Endodermal cell (in vitro differentiated cells): ENCODE results near the gene KRT74. TPM values are rescaled to one million over a fixed set of nuclear protein-coding genes. Genes with fewer than 3 reads are reported as not detected.
"Not testable (repeated sequence)": the region's sequence is repeated elsewhere in the genome, so short reads cannot be mapped to it uniquely, and the experiment has no call there.

Experiments used
- DNase-seq: peaks from one replicate; pipeline ENCODE4 v3.0.0-alpha.2; 2017
- H3K27ac ChIP-seq: 2 replicates; pipeline ENCODE4 v1.5.1; 2013; ENCODE audit warnings: mild to moderate bottlenecking, low read depth, low read length, moderate library complexity
- H3K27me3 ChIP-seq: 2 replicates; pipeline ENCODE4 v1.6.1; 2013; ENCODE audit warnings: mild to moderate bottlenecking, low read length, moderate library complexity; ENCODE audit not compliant: insufficient read depth, control insufficient read depth, poor library complexity, severe bottlenecking
- H3K36me3 ChIP-seq: 2 replicates; pipeline ENCODE4 v1.7.0; 2013; ENCODE audit warnings: mild to moderate bottlenecking, low read length, moderate library complexity; ENCODE audit not compliant: control insufficient read depth, insufficient read depth
- H3K4me1 ChIP-seq: one replicate; pipeline ENCODE4 v1.7.0; 2013; ENCODE audit warnings: low read length; ENCODE audit not compliant: control insufficient read depth, insufficient read depth
- H3K4me3 ChIP-seq: 2 replicates; pipeline ENCODE4 v1.5.1; 2013; ENCODE audit warnings: mild to moderate bottlenecking, low read length, moderate library complexity
- H3K9ac ChIP-seq: 2 replicates; pipeline ENCODE4 v1.6.1; 2013; ENCODE audit warnings: mild to moderate bottlenecking, low read length, moderate library complexity; ENCODE audit not compliant: poor library complexity, severe bottlenecking; ENCODE audit errors: extremely low read depth
- H3K9me3 ChIP-seq: 2 replicates; pipeline ENCODE4 v1.6.1; 2013; ENCODE audit warnings: mild to moderate bottlenecking, low read length, moderate library complexity; ENCODE audit not compliant: control insufficient read depth
- H3K27ac Mint-ChIP-seq: 2 replicates; pipeline ENCODE4 v1.8.0; 2020; ENCODE audit warnings: mixed read lengths
- H3K27me3 Mint-ChIP-seq: 2 replicates; pipeline ENCODE4 v1.8.0; 2021; ENCODE audit warnings: mild to moderate bottlenecking, mixed read lengths; ENCODE audit not compliant: insufficient read depth
- H3K36me3 Mint-ChIP-seq: 2 replicates; pipeline ENCODE4 v1.8.0; 2020; ENCODE audit warnings: low read depth, mixed read lengths
- H3K4me1 Mint-ChIP-seq: 2 replicates; pipeline ENCODE4 v1.8.0; 2020; ENCODE audit warnings: mixed read lengths
- H3K4me3 Mint-ChIP-seq: 2 replicates; pipeline ENCODE4 v1.8.0; 2020; ENCODE audit warnings: mild to moderate bottlenecking, moderate library complexity, mixed read lengths
- H3K9me3 Mint-ChIP-seq: 2 replicates; pipeline ENCODE4 v1.8.0; 2020; ENCODE audit warnings: mild to moderate bottlenecking, mixed read lengths
- CTCF ChIP-seq: fragments of 200-600 bp; sonication (generic); conservative IDR thresholded peaks from 2 replicates; pipeline ENCODE4 v1.5.0; 2021; ENCODE audit warnings: antibody characterized with exemption, mild to moderate bottlenecking
- WGBS, 2 experiments: methylation state at CpG; one replicate each; pipeline versions ENCODE4 v1.1.5 to v1.1.7; 2013; ENCODE audit warnings: missing lambda C conversion rate in 2 of 2, mixed read lengths in 1 of 2; ENCODE audit not compliant: insufficient coverage in 1 of 2, insufficient read length in 1 of 2; 5-methylcytosine and 5-hydroxymethylcytosine counted together
- total RNA-seq, 2 donors: library from RNA; stranded (reverse); fragmentation: NEBNext Ultra II Directional in 1 of 2; extraction: Animal tissue kit (Norgen Biotek cat#: 25700) in 1 of 2; gene quantifications; 2 replicates in 1 of 2; 3 replicates in 1 of 2; pipeline ENCODE4 v1.2.1, GENCODE V29; 2021

KRT74 gene
- total RNA-seq, 2 donors from 2014 or later: not detected

GRCh38 chr12:52600071-52600470, 26.4 kb upstream of the KRT74 start:
- Mint-ChIP-seq H3K4me3 (no peak overlapping the region), H3K27me3 (peaks cover 68% of the 10 kb centered on the region), H3K4me1 (peaks cover 6% of the 10 kb centered on the region), H3K9me3 (no peaks in the 10 kb centered on the region), H3K36me3 (no peaks in the 10 kb centered on the region), H3K27ac (no peak overlapping the region)
- H3K4me1 ChIP-seq: no peaks in the 10 kb centered on the region
- no peak for TF ChIP-seq CTCF
- peaks cover 26% of the 10 kb centered on the region for H3K27me3 ChIP-seq
- H3K9me3 ChIP-seq: no peaks in the 10 kb centered on the region
- DNase-seq: peak; percentile 25
- no peak overlapping the region for H3K27ac ChIP-seq
- no peak overlapping the region for H3K4me3 ChIP-seq
- WGBS, 2 experiments: 83 to 91% methylated on average over 2 of the region's 2 CpGs
- no peaks in the 10 kb centered on the region for H3K36me3 ChIP-seq
- H3K9ac ChIP-seq: no peak overlapping the region

GRCh38 chr12:52598966-52599365, 25.3 kb upstream of the KRT74 start:
- Histone ChIP-seq H3K4me3 (no peak overlapping the region), H3K27me3 (peaks cover 23% of the 10 kb centered on the region), H3K27ac (no peak overlapping the region), H3K4me1 (no peaks in the 10 kb centered on the region), H3K9ac (no peak overlapping the region), H3K36me3 (no peaks in the 10 kb centered on the region), H3K9me3 (no peaks in the 10 kb centered on the region)
- Mint-ChIP-seq H3K27me3 (peaks cover 62% of the 10 kb centered on the region), H3K9me3 (no peaks in the 10 kb centered on the region), H3K4me3 (no peak overlapping the region), H3K27ac (no peak overlapping the region), H3K4me1 (peaks cover 6% of the 10 kb centered on the region), H3K36me3 (no peaks in the 10 kb centered on the region)
- no peak for TF ChIP-seq CTCF
- peak; percentile 24 for DNase-seq
- 89 to 90% methylated on average over 3 to 5 of the region's 5 CpGs for WGBS, 2 experiments

- H3K27ac Mint-ChIP-seq, DNase-seq, H3K4me3 Mint-ChIP-seq, H3K36me3 Mint-ChIP-seq, H3K36me3 ChIP-seq, H3K9ac ChIP-seq, H3K27ac ChIP-seq, H3K4me1 Mint-ChIP-seq, H3K4me3 ChIP-seq, H3K9me3 ChIP-seq, H3K4me1 ChIP-seq: not testable (repeated sequence)
- peaks cover 28% of the 10 kb centered on the region for H3K27me3 ChIP-seq
- peaks cover 42% of the 10 kb centered on the region for H3K27me3 Mint-ChIP-seq
- WGBS, 2 experiments: 72% methylated on average over 3 of the region's 4 CpGs; no CpG with 5 or more reads in 1 of the 2 experiments
- peaks cover 25% of the 10 kb centered on the region for H3K9me3 Mint-ChIP-seq
Observed at GRCh38 chr12:52594237-52594636, 20.6 kb upstream of the KRT74 start.

GRCh38 chr12:52591521-52591920, 17.9 kb upstream of the KRT74 start:
- Histone ChIP-seq H3K4me1 (no peaks in the 10 kb centered on the region), H3K9ac (no peak overlapping the region), H3K27me3 (peaks cover 13% of the 10 kb centered on the region), H3K4me3 (no peak overlapping the region), H3K9me3 (peaks cover 6% of the 10 kb centered on the region), H3K27ac (no peak overlapping the region), H3K36me3 (no peaks in the 10 kb centered on the region)
- no peak for DNase-seq
- Mint-ChIP-seq H3K27ac (no peak overlapping the region), H3K4me1 (no peaks in the 10 kb centered on the region), H3K9me3 (peaks cover 25% of the 10 kb centered on the region), H3K27me3 (peaks cover 34% of the 10 kb centered on the region), H3K36me3 (no peaks in the 10 kb centered on the region), H3K4me3 (no peak overlapping the region)
- WGBS, 2 experiments: 89 to 91% methylated on average over 11 of the region's 11 CpGs
- TF ChIP-seq CTCF: no peak
